ENCODE results near the gene DAPK2.
A peak's percentile ranks its signal among the peaks of the same experiment; 100 is the strongest.

The DAPK2 gene

DNA sequence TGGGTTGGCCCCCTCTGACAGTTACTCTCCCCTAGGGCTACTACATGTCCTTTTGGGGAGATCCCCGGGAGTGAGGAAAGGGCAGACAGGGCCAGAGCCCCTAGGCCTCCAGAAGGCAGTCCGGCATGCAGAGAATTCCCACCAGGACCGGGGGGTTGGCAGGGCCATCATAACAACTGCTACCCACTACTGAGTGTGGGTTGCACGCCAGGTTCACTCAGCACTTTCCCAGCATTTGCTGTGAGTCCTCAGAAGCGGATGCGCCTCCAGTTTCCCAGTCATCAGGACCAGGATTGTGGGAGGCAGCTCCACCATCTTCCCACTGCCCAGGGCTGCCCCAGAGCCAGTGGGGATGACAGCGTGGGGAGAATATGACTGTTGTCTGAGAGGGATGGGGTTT, 161.3 kb downstream of the DAPK2 start:
- no peak for DNase-seq (ENCODE audit: low read depth)
- H3K4me3 ChIP-seq (replicated peaks; ENCODE audit: low read depth, low read length) = no peak overlapping the region
- TF ChIP-seq, protein P1, sequence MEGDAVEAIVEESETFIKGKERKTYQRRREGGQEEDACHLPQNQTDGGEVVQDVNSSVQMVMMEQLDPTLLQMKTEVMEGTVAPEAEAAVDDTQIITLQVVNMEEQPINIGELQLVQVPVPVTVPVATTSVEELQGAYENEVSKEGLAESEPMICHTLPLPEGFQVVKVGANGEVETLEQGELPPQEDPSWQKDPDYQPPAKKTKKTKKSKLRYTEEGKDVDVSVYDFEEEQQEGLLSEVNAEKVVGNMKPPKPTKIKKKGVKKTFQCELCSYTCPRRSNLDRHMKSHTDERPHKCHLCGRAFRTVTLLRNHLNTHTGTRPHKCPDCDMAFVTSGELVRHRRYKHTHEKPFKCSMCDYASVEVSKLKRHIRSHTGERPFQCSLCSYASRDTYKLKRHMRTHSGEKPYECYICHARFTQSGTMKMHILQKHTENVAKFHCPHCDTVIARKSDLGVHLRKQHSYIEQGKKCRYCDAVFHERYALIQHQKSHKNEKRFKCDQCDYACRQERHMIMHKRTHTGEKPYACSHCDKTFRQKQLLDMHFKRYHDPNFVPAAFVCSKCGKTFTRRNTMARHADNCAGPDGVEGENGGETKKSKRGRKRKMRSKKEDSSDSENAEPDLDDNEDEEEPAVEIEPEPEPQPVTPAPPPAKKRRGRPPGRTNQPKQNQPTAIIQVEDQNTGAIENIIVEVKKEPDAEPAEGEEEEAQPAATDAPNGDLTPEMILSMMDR (IDR thresholded peaks at IDR 0.05; ENCODE audit: low read length, missing control alignments) = no peak

DNA sequence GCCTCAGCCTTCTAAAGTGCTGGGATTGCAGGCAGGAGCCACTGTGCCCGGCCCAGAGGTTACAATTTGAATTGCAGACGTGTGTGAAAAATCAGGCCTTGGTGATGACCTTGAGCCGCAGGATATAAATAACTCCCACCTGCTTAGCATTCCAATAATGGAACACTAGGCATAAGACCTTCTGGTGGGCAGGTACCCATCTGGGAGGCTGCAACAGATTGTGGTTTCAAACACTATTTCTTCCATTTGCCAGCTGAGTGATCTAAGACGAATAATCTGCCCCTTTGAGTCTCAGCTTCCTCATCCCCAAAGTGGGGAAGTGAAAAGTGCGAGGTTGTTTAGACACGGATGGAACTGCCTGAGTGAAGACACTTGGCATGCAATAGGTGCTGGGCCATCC, 164.9 kb downstream of the DAPK2 start:
- no peak for DNase-seq (ENCODE audit: low read depth)
- no peak overlapping the region for H3K4me3 ChIP-seq (replicated peaks; ENCODE audit: low read depth, low read length)
- TF ChIP-seq, protein P1 (IDR thresholded peaks at IDR 0.05; ENCODE audit: low read length, missing control alignments) = no peak

DNA sequence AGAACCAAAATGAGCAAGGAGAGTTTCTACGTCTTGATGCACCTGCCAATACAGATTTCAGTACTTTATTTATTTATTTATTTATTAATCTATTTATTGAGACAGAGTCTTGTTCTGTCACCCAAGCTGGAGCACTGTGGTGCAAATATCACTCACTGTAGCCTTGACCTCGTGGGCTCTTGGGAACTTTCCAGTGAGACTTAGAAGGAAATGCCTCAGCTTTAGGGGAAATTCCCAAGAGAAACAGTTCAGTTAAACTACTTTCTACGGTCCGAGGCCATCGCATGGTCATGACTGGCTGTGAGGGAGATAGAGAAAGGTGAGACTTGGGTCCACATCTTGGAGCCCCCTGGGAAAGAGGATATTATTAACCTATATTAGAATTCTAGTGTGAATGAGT, 165.5 kb downstream of the DAPK2 start:
- H3K4me3 ChIP-seq (replicated peaks; ENCODE audit: low read depth, low read length) = no peak overlapping the region
- peak; percentile 56 for DNase-seq (ENCODE audit: low read depth)
- TF ChIP-seq, protein P1 (IDR thresholded peaks at IDR 0.05; ENCODE audit: low read length, missing control alignments) = no peak

DNA sequence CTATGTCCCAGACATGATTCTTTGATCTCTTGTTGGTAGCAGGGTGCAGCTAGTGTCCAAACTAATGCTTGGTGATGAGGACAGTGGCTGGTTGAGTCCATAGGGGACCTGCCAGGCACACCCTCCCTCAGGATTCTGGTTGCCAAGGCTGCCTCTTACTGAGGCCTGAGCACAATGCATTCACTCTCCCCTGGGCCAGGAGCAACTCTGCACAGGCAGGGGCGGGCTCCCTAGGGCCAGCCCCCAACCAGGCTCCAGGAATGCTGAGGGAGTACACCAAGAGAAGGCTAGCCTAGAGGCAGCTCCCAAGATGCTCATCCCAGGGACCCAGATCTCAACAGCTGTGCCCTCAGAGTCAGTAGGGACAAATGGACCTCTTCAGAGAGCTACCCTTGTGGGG, 166.3 kb downstream of the DAPK2 start:
- TF ChIP-seq, protein P1 (IDR thresholded peaks at IDR 0.05; ENCODE audit: low read length, missing control alignments) = no peak
- no peak overlapping the region for H3K4me3 ChIP-seq (replicated peaks; ENCODE audit: low read depth, low read length)
- no peak for DNase-seq (ENCODE audit: low read depth)

DNA sequence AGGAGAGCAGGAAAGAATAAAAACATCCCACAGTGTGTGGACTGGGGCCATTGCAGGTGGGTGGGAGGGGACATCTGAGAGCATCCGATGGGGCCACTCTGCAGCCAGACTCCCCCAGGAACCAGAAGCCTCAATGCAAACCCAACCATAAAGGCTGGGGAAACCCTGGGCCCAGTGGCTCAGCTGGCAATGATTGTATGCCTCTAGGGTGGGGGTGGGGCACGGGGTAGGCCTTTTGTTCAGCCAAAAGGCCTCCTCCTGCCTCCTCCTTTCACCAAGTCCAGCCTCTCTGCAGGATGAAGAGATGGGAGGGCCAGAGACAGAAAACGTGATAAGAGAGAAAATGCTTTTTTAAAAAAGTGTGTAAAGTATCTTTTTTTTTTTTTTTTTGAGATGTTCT, 167.1 kb downstream of the DAPK2 start:
- TF ChIP-seq, protein P1 (IDR thresholded peaks at IDR 0.05; ENCODE audit: low read length, missing control alignments) = no peak
- H3K4me3 ChIP-seq (replicated peaks; ENCODE audit: low read depth, low read length) = no peak overlapping the region
- no peak for DNase-seq (ENCODE audit: low read depth)

DNA sequence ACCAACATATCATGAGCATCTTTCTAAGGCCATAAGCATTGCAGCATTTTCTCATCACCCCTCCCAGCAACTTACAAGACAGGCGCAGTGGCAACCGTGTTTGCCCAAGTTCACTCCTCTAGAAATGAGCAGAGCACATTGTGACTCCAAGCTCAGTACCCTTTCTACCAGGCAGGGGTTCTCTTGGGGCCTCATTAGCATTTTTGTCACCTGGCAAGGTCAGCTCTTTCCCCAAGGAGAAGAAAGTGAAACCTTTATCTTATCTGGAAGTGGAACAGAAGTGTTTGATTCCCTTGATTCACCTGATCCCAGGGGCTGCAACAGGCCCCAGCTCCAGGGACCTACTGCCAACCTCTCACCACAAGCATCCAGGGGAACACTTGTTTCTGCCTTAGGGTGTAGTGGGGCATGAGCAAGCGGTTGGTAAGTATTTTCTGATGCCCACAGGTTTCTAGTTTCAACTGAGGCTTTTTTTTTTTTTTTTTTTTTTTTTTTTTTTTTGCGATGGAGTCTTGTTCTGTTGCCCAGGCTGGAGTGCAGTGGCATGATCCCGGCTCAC, 168.5 kb downstream of the DAPK2 start:
- DNase-seq (ENCODE audit: low read depth) = no peak
- H3K4me3 ChIP-seq (replicated peaks; ENCODE audit: low read depth, low read length) = no peak overlapping the region
- TF ChIP-seq, protein P1 (IDR thresholded peaks at IDR 0.05; ENCODE audit: low read length, missing control alignments) = no peak

DNA sequence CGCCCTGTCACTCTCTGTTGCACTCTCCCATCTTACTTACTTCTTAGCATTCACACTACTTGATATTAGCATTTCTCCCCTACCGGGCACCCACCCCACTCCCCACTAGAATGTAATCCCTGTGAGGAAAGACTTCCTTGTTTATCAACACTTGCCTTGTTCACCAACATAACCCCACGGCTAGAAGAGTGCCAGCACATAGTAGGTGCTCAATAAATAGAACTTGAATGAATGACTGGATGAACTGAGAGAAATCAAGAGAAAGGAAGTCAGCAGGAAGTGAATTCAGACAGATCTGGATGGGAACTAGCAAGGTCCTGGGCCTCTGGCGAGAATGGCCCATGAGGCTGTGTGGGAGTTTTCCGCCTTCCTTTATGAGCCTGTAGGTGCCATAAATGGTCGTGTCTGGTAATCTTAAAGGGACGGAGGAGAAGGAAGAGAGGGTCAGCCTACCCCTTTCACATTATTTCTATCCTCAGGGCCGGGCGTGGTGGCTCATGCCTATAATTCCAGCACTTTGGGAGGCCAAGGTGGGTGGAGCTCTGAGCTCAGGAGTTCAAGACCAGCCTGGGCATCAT, 170.1 kb downstream of the DAPK2 start:
- DNase-seq (ENCODE audit: low read depth) = peak; percentile 40
- TF ChIP-seq, protein P1 (IDR thresholded peaks at IDR 0.05; ENCODE audit: low read length, missing control alignments) = no peak
- H3K4me3 ChIP-seq (replicated peaks; ENCODE audit: low read depth, low read length) = no peak overlapping the region
